Neural cell (in vitro differentiated cells): ENCODE data around the gene ARHGAP24. TPM values are rescaled to one million over a fixed set of nuclear protein-coding genes. Genes with fewer than 3 reads are reported as not detected.

Source experiments
- H2AFZ ChIP-seq: fragments of 200-600, 300-800 bp; sonication (generic), shearing (Covaris generic); 2 replicates; pipeline ENCODE4 v1.6.0; 2014; ENCODE audit warnings: low read depth, mild to moderate bottlenecking, antibody characterized with exemption, low read length, moderate library complexity
- H3F3A ChIP-seq: fragments of 200-600 bp; shearing (Covaris generic); 2 replicates; pipeline ENCODE4 v1.6.1; 2016; ENCODE audit warnings: mild to moderate bottlenecking, moderate library complexity, mixed read lengths, antibody characterized with exemption, low read length; ENCODE audit not compliant: insufficient read depth, poor library complexity, severe bottlenecking
- H3K27ac ChIP-seq: fragments of 200-600, 300-800 bp; sonication (generic), shearing (Covaris generic); 2 replicates; pipeline ENCODE4 v1.5.1; 2014; ENCODE audit warnings: mild to moderate bottlenecking, low read length, moderate library complexity
- H3K27me3 ChIP-seq: fragments of 300-800, 200-600 bp; sonication (generic), shearing (Covaris generic); 2 replicates; pipeline ENCODE4 v1.6.0; 2014; ENCODE audit warnings: mild to moderate bottlenecking, low read depth, low read length, moderate library complexity; ENCODE audit not compliant: insufficient read depth
- H3K36me3 ChIP-seq: fragments of 300-800, 200-600 bp; sonication (generic), shearing (Covaris generic); 2 replicates; pipeline ENCODE4 v1.5.1; 2014; ENCODE audit warnings: mild to moderate bottlenecking, antibody characterized with exemption, low read length, moderate library complexity; ENCODE audit not compliant: insufficient read depth
- H3K4me2 ChIP-seq: fragments of 300-800, 200-600 bp; sonication (generic), shearing (Covaris generic); 2 replicates; pipeline ENCODE4 v1.6.0; 2014; ENCODE audit warnings: mild to moderate bottlenecking, low read length
- H3K4me3 ChIP-seq: fragments of 300-800, 200-600 bp; sonication (generic), shearing (Covaris generic); 2 replicates; pipeline ENCODE4 v1.5.1; 2014; ENCODE audit warnings: mild to moderate bottlenecking, low read length, moderate library complexity
- H3K79me2 ChIP-seq: fragments of 200-600 bp; shearing (Covaris generic); replicated peaks from 2 replicates; pipeline ENCODE4 v1.6.0; 2014; ENCODE audit warnings: mild to moderate bottlenecking, low read length, moderate library complexity; ENCODE audit not compliant: insufficient read depth
- H3K9ac ChIP-seq: fragments of 300-800, 200-600 bp; sonication (generic), shearing (Covaris generic); 2 replicates; pipeline ENCODE4 v1.6.1; 2016; ENCODE audit warnings: mild to moderate bottlenecking, low read length, mixed read lengths
- H3K9me2 ChIP-seq: fragments of 200-600 bp; shearing (Covaris generic); 2 replicates; pipeline ENCODE4 v1.6.1; 2016; ENCODE audit warnings: mild to moderate bottlenecking, low read length, mixed read lengths; ENCODE audit not compliant: insufficient read depth
- H3K9me3 ChIP-seq: fragments of 200-600, 300-800 bp; sonication (generic), shearing (Covaris generic); 2 replicates; pipeline ENCODE4 v1.6.1; 2016; ENCODE audit warnings: mild to moderate bottlenecking, mixed run types, low read length, moderate library complexity, mixed read lengths
- H4K20me1 ChIP-seq: fragments of 200-600 bp; shearing (Covaris generic); 2 replicates; pipeline ENCODE4 v1.6.1; 2016; ENCODE audit warnings: mild to moderate bottlenecking, mixed run types; ENCODE audit not compliant: insufficient read depth
- CTCF ChIP-seq: fragments of 450-650 bp; IDR thresholded peaks from 2 replicates; pipeline ENCODE4 v1.5.1; 2014; ENCODE audit warnings: antibody characterized with exemption, mild to moderate bottlenecking, moderate library complexity; ENCODE audit not compliant: poor library complexity, severe bottlenecking
- EP300 ChIP-seq: fragments of 450-650 bp; conservative IDR thresholded peaks from 2 replicates; pipeline ENCODE4 v1.6.1; 2014; ENCODE audit warnings: antibody characterized with exemption, mild to moderate bottlenecking, moderate library complexity; ENCODE audit not compliant: poor library complexity, severe bottlenecking
- EZH2 ChIP-seq: fragments of 200-600, 300-800 bp; shearing (Covaris generic), sonication (generic); IDR thresholded peaks from 2 replicates; pipeline ENCODE4 v1.6.1; 2014; ENCODE audit warnings: antibody characterized with exemption, low read length, borderline replicate concordance, mild to moderate bottlenecking; ENCODE audit not compliant: insufficient read depth, poor library complexity, severe bottlenecking
- MXI1 ChIP-seq: fragments of 450-650 bp; conservative IDR thresholded peaks from 2 replicates; pipeline ENCODE4 v1.6.1; 2014; ENCODE audit warnings: antibody characterized with exemption, mild to moderate bottlenecking; ENCODE audit not compliant: poor library complexity, severe bottlenecking
- POLR2AphosphoS5 ChIP-seq: IDR thresholded peaks from 2 replicates; pipeline ENCODE4 v1.6.1; 2012
- RAD21 ChIP-seq: fragments of 450-650 bp; conservative IDR thresholded peaks from 2 replicates; pipeline ENCODE4 v1.6.1; 2014; ENCODE audit warnings: antibody characterized with exemption, mild to moderate bottlenecking, moderate library complexity
- SMC3 ChIP-seq: fragments of 450-650 bp; conservative IDR thresholded peaks from 2 replicates; pipeline ENCODE4 v1.6.1; 2014; ENCODE audit warnings: antibody characterized with exemption, mild to moderate bottlenecking, moderate library complexity; ENCODE audit not compliant: poor library complexity
- TAF1 ChIP-seq: IDR thresholded peaks from 2 replicates; pipeline ENCODE4 v1.6.1; 2012; ENCODE audit warnings: low read depth
- polyA plus RNA-seq: library from polyadenylated mRNA; depleted of rRNA; stranded (reverse); fragments of >200 nt; gene quantifications from 2 replicates; pipeline ENCODE4 v1.2.3, GENCODE V29; 2014
- TF ChIP-seq, protein P1 (sequence below): IDR thresholded peaks from 2 replicates; pipeline ENCODE4 v1.6.1; 2012; ENCODE audit warnings: borderline replicate concordance

ARHGAP24 gene
- polyA plus RNA-seq, 1 donor from 2014 or later: 2.9 TPM

DNA sequence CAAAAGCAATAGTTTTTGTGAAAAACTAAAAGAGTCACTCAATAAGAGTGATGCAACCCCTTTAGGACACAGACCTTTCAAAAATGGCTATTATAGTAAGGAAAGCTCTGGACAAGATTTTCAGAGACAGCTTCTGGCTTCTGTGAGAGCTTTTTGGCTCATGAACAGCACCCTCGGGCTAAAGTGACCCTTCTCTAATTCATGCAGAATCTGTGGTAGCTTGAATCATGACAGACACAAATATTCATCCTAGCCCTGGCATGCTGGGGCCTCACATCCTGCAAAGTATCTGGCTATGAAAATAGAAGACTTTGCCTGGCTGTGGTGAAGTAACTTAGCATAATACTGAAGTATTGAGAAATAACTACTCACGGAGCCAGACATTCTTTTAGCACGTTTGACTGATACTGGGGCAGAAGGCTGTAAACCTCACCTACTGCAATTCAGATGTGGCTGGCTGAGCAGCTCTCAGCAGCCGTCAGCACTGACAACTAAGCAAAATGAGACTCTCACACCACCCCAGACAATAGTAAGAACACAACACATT, 557.6 kb downstream of the ARHGAP24 start:
- Histone ChIP-seq H3K36me3 (no peaks in the 10 kb centered on the region), H3K9ac (no peak overlapping the region), H2AFZ (no peak overlapping the region), H3F3A (no peaks in the 10 kb centered on the region), H3K27ac (no peak overlapping the region), H4K20me1 (no peaks in the 10 kb centered on the region), H3K79me2 (no peaks in the 10 kb centered on the region), H3K4me2 (no peak overlapping the region), H3K27me3 (no peaks in the 10 kb centered on the region), H3K4me3 (no peak overlapping the region), H3K9me2 (no peaks in the 10 kb centered on the region), H3K9me3 (no peaks in the 10 kb centered on the region)
- TF ChIP-seq MXI1 (no peak), SMC3 (no peak), RAD21 (no peak), EZH2 (no peak), CTCF (no peak), EP300 (no peak), TAF1 (no peak), POLR2AphosphoS5 (no peak)
- TF ChIP-seq, protein P1, sequence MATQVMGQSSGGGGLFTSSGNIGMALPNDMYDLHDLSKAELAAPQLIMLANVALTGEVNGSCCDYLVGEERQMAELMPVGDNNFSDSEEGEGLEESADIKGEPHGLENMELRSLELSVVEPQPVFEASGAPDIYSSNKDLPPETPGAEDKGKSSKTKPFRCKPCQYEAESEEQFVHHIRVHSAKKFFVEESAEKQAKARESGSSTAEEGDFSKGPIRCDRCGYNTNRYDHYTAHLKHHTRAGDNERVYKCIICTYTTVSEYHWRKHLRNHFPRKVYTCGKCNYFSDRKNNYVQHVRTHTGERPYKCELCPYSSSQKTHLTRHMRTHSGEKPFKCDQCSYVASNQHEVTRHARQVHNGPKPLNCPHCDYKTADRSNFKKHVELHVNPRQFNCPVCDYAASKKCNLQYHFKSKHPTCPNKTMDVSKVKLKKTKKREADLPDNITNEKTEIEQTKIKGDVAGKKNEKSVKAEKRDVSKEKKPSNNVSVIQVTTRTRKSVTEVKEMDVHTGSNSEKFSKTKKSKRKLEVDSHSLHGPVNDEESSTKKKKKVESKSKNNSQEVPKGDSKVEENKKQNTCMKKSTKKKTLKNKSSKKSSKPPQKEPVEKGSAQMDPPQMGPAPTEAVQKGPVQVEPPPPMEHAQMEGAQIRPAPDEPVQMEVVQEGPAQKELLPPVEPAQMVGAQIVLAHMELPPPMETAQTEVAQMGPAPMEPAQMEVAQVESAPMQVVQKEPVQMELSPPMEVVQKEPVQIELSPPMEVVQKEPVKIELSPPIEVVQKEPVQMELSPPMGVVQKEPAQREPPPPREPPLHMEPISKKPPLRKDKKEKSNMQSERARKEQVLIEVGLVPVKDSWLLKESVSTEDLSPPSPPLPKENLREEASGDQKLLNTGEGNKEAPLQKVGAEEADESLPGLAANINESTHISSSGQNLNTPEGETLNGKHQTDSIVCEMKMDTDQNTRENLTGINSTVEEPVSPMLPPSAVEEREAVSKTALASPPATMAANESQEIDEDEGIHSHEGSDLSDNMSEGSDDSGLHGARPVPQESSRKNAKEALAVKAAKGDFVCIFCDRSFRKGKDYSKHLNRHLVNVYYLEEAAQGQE: no peak

- Histone ChIP-seq H3K9me2 (no peaks in the 10 kb centered on the region), H3F3A (no peaks in the 10 kb centered on the region), H3K4me3 (no peak overlapping the region), H4K20me1 (no peaks in the 10 kb centered on the region), H3K9ac (no peak overlapping the region), H3K79me2 (no peaks in the 10 kb centered on the region), H3K27ac (no peak overlapping the region), H3K27me3 (no peaks in the 10 kb centered on the region), H3K4me2 (no peak overlapping the region), H3K36me3 (no peaks in the 10 kb centered on the region), H2AFZ (no peak overlapping the region), H3K9me3 (no peaks in the 10 kb centered on the region)
- TF ChIP-seq, protein P1: no peak
- TF ChIP-seq TAF1: no peak
These were observed 558.2 kb downstream of the ARHGAP24 start for GRCh38 chr4:86033171-86033570.
